NCI-H345 treated with DMSO at 0.1 percent for 48 hours (cell line): ENCODE results near the gene SLC1A6.
"Not testable (repeated sequence)": the region's sequence is repeated elsewhere in the genome, so short reads cannot be mapped to it uniquely, and the experiment has no call there.

Experiments
- DNase-seq: peaks from one replicate; lab custom pipeline; 2025; ENCODE audit not compliant: unreplicated experiment; lab: John Stamatoyannopoulos, UW

Gene SLC1A6

GRCh38 chr19:14979476-14980255, at the start of gene SLC1A6:
TSS of gene SLC1A6 (minus strand) at chr19:14979864. CDS start at chr19:14972910, 6,954 bp downstream.
- no peak for DNase-seq

- DNase-seq = no peak
Observed at GRCh38 chr19:15028490-15028889, 48.8 kb upstream of the SLC1A6 start.

- DNase-seq = no peak
Observed at GRCh38 chr19:15025217-15025616, 45.6 kb upstream of the SLC1A6 start.

- no peak for DNase-seq
Observed at GRCh38 chr19:15022752-15023151, 43.1 kb upstream of the SLC1A6 start.

- no peak for DNase-seq
Observed at GRCh38 chr19:15021286-15022007, 41.8 kb upstream of the SLC1A6 start.

- DNase-seq = not testable (repeated sequence)
Observed at GRCh38 chr19:15018836-15019235, 39.2 kb upstream of the SLC1A6 start.

GRCh38 chr19:15015946-15016542, 36.4 kb upstream of the SLC1A6 start:
- no peak for DNase-seq

GRCh38 chr19:15014579-15014978, 34.9 kb upstream of the SLC1A6 start:
- DNase-seq = no peak

GRCh38 chr19:15010501-15011300, 31.0 kb upstream of the SLC1A6 start:
- no peak for DNase-seq

GRCh38 chr19:15008308-15008707, 28.6 kb upstream of the SLC1A6 start:
- no peak for DNase-seq

GRCh38 chr19:14997981-14998380, 18.3 kb upstream of the SLC1A6 start:
- no peak for DNase-seq

GRCh38 chr19:14992780-14993179, 13.1 kb upstream of the SLC1A6 start:
- DNase-seq = no peak

- DNase-seq = no peak
Observed at GRCh38 chr19:14985133-14985532, 5.5 kb upstream of the SLC1A6 start.

GRCh38 chr19:14978161-14978776, 1.4 kb downstream of the SLC1A6 start:
- no peak for DNase-seq

GRCh38 chr19:14977128-14977527, 2.5 kb downstream of the SLC1A6 start:
- DNase-seq = no peak

- no peak for DNase-seq
Observed at GRCh38 chr19:14974488-14974887, 5.2 kb downstream of the SLC1A6 start.

GRCh38 chr19:14972676-14973075, 7.0 kb downstream of the SLC1A6 start:
- no peak for DNase-seq

- DNase-seq = no peak
Observed at GRCh38 chr19:14971474-14971873, 8.2 kb downstream of the SLC1A6 start.

GRCh38 chr19:14968247-14968646, 11.4 kb downstream of the SLC1A6 start:
- no peak for DNase-seq

GRCh38 chr19:14961956-14962685, 17.5 kb downstream of the SLC1A6 start:
- DNase-seq = no peak
